Stimulated activated naive CD8-positive, alpha-beta T cell treated with anti-CD3 and anti-CD28 coated beads, Interleukin-15, Interleukin-2, amounts not matched to agents 100 ng/mL and 50 ng/mL, for 24 hours (primary cell): ENCODE data around the gene ZSCAN10.
"Not testable (repeated sequence)": the region's sequence is repeated elsewhere in the genome, so short reads cannot be mapped to it uniquely, and the experiment has no call there.

Experiments used
- H3K27ac Mint-ChIP-seq: one replicate; pipeline ENCODE4 v1.8.0; 2021; ENCODE audit warnings: mild to moderate bottlenecking, mixed read lengths
- H3K27me3 Mint-ChIP-seq: one replicate; pipeline ENCODE4 v1.8.0; 2021; ENCODE audit warnings: mixed read lengths
- H3K36me3 Mint-ChIP-seq: one replicate; pipeline ENCODE4 v1.8.0; 2021; ENCODE audit warnings: low read depth, mixed read lengths
- H3K4me1 Mint-ChIP-seq: one replicate; pipeline ENCODE4 v1.8.0; 2021; ENCODE audit warnings: low read depth, mixed read lengths
- H3K4me3 Mint-ChIP-seq: one replicate; pipeline ENCODE4 v1.8.0; 2021; ENCODE audit warnings: mild to moderate bottlenecking, mixed read lengths
- H3K9me3 Mint-ChIP-seq: one replicate; pipeline ENCODE4 v1.8.0; 2021; ENCODE audit warnings: mixed read lengths

ZSCAN10 gene

DNA sequence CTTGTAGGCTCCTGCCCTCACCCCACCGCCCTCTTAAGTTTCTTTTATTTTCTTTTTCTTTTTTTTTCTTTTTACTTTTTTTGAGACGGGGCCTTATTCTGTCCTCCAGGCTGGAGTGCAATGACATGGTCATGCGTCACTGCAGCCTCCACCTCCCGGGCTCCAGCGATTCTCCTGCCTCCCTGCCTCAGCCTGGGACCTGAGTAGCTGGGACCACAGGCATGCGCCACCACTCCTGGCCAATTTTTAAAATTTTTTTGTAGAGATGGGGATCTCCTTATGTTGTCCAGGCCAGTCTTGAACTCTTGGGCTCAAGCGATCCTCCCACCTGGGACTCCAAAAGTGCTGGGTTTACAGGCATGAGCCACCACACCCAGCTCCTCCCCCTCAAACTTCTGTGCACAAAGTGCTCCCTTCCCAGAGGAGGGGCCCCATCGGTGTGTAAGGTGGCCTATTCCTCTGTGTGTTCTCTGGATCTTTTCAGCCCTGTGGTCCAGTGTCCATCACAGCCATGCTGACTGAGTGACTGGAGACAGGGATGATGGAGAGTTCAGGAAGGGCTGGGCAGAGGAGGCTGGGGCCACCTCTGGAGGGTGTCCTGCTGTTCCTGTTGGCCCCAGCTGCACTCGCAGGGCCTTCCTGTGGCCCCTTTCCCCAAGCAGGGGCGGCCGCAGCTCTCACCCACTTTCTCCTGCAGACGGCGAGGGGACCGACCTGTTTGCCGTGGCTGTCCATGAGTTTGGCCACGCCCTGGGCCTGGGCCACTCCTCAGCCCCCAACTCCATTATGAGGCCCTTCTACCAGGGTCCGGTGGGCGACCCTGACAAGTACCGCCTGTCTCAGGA lies 42.5 kb downstream of the ZSCAN10 start:
- peaks cover 50% of the 10 kb centered on the region for H3K4me1 Mint-ChIP-seq
- H3K27ac Mint-ChIP-seq: no peak overlapping the region
- peaks cover 9% of the 10 kb centered on the region for H3K36me3 Mint-ChIP-seq
- H3K27me3 Mint-ChIP-seq: no peaks in the 10 kb centered on the region
- H3K9me3 Mint-ChIP-seq: no peaks in the 10 kb centered on the region
- peak overlapping the region; percentile 47 for H3K4me3 Mint-ChIP-seq

DNA sequence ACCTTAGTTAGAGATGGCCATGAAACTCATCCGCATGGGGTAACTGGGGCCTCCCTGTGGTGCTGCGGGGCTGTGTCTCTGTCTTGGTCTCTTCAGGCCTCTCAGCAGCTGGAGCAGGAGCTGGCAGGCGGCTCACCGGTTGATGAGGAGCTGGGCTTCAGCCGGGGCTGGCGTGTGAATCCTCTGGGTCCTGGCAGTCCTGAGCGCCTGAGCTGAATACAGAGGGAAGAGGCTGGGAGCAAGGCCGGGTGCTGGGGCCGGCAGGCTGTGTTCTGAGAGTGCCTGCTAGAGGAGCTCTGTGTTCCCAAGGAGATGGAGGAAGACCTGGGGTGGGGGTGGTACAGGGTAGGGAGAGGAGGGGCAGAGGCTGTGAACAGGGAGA lies 43.4 kb downstream of the ZSCAN10 start:
- not testable (repeated sequence) for H3K4me3 Mint-ChIP-seq, H3K27me3 Mint-ChIP-seq, H3K9me3 Mint-ChIP-seq, H3K27ac Mint-ChIP-seq, H3K36me3 Mint-ChIP-seq
- H3K4me1 Mint-ChIP-seq: peaks cover 49% of the 10 kb centered on the region

DNA sequence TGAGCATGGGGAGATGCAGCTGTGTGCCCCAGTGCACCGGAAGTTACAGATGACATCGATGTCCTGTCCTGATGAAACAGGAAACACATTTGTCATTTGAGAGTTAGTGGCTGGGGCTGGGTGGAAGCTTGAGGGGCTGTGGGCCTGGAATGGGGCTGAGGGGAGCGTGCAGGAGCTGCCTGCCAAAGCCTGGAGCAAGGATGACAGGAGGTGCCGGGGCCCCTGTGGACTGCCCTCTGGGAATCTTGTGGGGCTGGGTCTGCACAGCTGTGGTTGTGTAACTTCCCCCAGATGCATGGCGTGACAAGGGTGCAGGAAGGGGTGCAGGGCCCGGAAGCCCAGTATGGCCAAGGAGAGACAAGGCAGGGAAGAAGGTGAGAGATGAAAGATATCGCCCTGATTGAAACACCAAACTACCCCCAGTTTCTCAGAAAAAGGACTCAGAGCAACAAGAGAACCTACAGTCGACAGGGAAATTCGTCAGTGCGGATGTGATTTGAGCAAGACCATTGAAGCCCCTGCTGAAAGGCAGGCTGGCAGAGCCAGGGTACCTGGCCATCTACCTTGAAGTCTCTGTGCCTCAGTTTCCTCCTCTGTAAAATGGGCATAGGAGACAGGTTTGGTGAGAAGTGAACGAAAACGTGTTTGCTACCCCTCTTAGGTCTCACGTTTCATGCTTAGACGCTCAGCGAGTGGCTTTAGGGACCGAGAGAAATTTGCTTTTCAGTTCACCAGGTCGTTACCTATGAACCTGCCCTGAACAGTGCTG lies 43.9 kb downstream of the ZSCAN10 start:
- Mint-ChIP-seq H3K27ac (no peak overlapping the region), H3K9me3 (no peaks in the 10 kb centered on the region), H3K4me1 (peaks cover 44% of the 10 kb centered on the region), H3K27me3 (no peaks in the 10 kb centered on the region), H3K36me3 (peaks cover 9% of the 10 kb centered on the region), H3K4me3 (peak overlapping the region; percentile 27)

DNA sequence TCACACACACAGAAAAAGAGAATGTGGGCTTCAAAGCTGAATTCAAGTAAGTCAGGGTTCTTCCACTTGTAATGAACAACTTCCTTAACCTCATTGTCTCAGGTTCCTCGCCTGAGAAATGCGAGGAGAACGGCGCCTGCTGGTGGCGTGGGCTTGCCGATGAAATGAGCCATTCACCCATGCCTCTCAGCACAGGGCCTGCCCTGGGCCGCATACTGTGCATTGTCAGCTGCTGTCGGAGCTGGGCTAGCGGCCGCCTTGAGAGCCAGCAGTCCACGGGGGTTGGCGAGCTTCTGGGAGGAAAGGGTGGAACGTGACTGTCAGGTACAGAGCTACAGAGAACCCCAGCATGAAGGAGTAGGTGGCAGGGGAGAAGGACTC lies 45.8 kb downstream of the ZSCAN10 start:
- H3K27ac Mint-ChIP-seq, H3K36me3 Mint-ChIP-seq, H3K9me3 Mint-ChIP-seq, H3K27me3 Mint-ChIP-seq, H3K4me3 Mint-ChIP-seq: not testable (repeated sequence)
- H3K4me1 Mint-ChIP-seq: peaks cover 38% of the 10 kb centered on the region

DNA sequence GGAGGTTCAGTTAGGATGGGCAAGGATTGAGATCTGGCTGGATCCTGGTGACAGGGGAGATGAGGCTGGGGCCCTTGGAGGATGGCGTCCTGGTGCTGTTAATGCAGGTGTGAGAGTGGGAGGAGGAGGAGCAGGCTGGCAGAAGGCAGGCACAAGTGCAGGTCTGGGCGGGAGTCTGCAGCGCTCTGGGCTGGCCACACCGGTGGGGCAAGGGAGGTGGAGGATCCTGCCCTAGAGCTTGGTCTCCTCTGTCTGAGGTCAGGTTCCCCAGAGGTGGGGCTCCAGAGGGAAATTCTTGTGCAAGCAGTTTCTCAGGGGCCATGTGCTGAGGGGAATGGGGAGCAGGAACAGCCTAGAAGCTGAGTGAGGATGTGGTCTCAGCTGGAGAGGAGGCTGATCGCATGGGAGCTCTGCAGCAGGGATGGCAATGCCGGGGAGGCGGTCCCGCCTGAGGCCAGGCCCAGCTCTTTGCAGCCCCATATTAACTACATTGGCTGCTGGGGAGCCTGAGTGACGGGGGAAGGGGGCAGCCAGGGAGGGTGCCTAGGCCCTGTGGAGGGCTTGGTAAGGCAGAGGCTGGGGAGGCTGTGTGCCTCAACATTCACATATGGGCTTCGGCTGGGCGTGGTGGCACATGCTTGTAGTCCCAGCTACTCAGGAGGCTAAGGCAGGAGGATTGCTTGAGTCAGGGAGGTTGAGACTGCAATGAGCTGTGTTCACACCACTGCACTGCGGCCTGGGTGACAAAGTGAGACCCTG lies 46.3 kb downstream of the ZSCAN10 start:
- not testable (repeated sequence) for H3K27me3 Mint-ChIP-seq, H3K27ac Mint-ChIP-seq, H3K4me3 Mint-ChIP-seq, H3K36me3 Mint-ChIP-seq, H3K9me3 Mint-ChIP-seq
- peaks cover 40% of the 10 kb centered on the region for H3K4me1 Mint-ChIP-seq

DNA sequence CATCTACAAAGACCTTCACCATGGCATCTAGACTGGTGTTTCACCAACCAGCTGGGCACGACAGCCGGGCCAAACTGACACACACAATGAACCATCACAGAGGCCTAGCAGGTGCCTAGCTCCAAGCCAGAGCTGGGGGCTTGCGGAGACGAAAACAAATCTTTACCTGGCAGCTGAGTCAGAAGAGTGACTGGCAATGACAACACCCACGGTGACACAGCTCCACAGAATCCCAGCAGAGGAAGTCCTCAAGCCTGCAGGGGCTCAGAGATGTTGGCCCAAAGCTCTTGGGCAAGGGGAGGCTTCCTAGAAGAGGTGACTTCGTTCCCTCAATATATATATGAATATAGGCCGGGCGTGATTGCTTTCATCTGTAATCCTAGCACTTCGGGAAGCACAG lies 47.6 kb downstream of the ZSCAN10 start:
- Mint-ChIP-seq H3K27ac (no peak overlapping the region), H3K9me3 (no peaks in the 10 kb centered on the region), H3K4me3 (no peak overlapping the region), H3K36me3 (peaks cover 5% of the 10 kb centered on the region), H3K27me3 (peaks cover 14% of the 10 kb centered on the region), H3K4me1 (peaks cover 27% of the 10 kb centered on the region)

DNA sequence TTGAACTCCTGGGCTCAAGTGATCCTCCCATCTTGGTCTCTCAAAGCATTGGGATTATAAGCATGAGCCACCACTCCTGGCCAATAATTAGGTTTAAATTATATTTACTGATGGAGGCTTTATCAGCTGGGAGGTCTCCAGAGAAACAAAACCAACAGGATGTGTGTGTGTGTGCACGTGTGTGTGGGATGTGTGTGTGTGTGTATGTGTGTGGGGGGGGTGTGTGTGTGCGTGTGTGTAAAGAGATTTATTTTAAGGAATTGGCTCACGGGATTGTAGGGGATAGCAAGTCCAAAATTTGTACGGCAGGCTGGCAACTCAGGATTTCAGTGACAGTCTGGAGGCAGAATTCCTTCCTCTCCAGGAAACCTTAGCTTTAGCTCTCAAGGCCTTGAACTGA lies 48.1 kb downstream of the ZSCAN10 start:
- H3K4me1 Mint-ChIP-seq: peaks cover 24% of the 10 kb centered on the region
- H3K36me3 Mint-ChIP-seq: peaks cover 5% of the 10 kb centered on the region
- no peak overlapping the region for H3K4me3 Mint-ChIP-seq
- H3K9me3 Mint-ChIP-seq: no peaks in the 10 kb centered on the region
- no peak overlapping the region for H3K27ac Mint-ChIP-seq
- H3K27me3 Mint-ChIP-seq: peaks cover 14% of the 10 kb centered on the region

DNA sequence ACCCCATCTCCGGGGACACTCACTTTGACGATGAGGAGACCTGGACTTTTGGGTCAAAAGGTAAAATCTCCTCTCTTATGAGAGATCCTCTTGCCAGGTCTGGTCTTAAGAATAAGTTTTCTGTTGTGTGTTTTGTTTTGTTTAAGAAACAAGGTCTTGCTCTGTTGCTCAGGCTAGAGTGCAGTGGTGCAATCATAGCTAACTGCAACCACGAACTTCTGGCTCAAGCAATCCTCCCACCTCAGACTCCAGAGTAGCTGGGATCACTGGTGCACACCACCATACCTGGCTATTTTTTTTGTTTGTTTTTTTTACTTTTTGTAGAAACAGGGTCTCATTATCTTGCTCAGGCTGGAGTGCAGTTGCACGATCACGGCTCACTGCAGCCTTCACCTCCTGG lies 48.6 kb downstream of the ZSCAN10 start:
- H3K36me3 Mint-ChIP-seq: peaks cover 5% of the 10 kb centered on the region
- no peak overlapping the region for H3K27ac Mint-ChIP-seq
- no peak overlapping the region for H3K4me3 Mint-ChIP-seq
- no peaks in the 10 kb centered on the region for H3K9me3 Mint-ChIP-seq
- peaks cover 21% of the 10 kb centered on the region for H3K4me1 Mint-ChIP-seq
- H3K27me3 Mint-ChIP-seq: peaks cover 15% of the 10 kb centered on the region

DNA sequence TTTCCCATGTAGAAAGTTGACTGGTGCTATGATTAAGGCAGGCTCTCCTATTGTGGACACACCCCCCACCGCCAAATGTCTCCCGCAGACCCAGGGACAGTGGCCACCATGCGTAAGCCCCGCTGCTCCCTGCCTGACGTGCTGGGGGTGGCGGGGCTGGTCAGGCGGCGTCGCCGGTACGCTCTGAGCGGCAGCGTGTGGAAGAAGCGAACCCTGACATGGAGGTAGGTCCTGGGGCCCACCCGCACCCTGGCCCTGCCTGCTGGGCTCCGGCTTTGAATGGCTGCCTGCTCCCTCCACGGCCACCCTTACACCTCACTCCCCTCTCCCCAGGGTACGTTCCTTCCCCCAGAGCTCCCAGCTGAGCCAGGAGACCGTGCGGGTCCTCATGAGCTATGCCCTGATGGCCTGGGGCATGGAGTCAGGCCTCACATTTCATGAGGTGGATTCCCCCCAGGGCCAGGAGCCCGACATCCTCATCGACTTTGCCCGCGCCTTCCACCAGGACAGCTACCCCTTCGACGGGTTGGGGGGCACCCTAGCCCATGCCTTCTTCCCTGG lies 49.1 kb downstream of the ZSCAN10 start:
- no peaks in the 10 kb centered on the region for H3K9me3 Mint-ChIP-seq
- no peak overlapping the region for H3K27ac Mint-ChIP-seq
- peaks cover 20% of the 10 kb centered on the region for H3K27me3 Mint-ChIP-seq
- peaks cover under 1% of the 10 kb centered on the region for H3K36me3 Mint-ChIP-seq
- H3K4me3 Mint-ChIP-seq: no peak overlapping the region
- H3K4me1 Mint-ChIP-seq: peaks cover 21% of the 10 kb centered on the region

DNA sequence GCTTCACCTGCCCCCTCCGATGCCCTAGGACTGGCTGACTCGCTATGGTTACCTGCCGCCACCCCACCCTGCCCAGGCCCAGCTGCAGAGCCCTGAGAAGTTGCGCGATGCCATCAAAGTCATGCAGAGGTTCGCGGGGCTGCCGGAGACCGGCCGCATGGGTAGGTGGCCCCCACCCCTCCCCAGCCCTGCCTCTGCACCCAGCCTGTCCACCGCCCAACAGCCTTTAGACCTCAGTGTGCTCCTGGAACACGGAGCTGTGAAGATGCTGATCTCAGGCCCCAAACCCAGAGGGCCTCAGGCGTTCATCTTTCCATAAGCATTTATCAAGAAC lies 51.7 kb downstream of the ZSCAN10 start:
- H3K27ac Mint-ChIP-seq: no peak overlapping the region
- H3K4me1 Mint-ChIP-seq: peaks cover 17% of the 10 kb centered on the region
- no peaks in the 10 kb centered on the region for H3K36me3 Mint-ChIP-seq
- H3K9me3 Mint-ChIP-seq: no peaks in the 10 kb centered on the region
- H3K4me3 Mint-ChIP-seq: no peak overlapping the region
- H3K27me3 Mint-ChIP-seq: peaks cover 39% of the 10 kb centered on the region

DNA sequence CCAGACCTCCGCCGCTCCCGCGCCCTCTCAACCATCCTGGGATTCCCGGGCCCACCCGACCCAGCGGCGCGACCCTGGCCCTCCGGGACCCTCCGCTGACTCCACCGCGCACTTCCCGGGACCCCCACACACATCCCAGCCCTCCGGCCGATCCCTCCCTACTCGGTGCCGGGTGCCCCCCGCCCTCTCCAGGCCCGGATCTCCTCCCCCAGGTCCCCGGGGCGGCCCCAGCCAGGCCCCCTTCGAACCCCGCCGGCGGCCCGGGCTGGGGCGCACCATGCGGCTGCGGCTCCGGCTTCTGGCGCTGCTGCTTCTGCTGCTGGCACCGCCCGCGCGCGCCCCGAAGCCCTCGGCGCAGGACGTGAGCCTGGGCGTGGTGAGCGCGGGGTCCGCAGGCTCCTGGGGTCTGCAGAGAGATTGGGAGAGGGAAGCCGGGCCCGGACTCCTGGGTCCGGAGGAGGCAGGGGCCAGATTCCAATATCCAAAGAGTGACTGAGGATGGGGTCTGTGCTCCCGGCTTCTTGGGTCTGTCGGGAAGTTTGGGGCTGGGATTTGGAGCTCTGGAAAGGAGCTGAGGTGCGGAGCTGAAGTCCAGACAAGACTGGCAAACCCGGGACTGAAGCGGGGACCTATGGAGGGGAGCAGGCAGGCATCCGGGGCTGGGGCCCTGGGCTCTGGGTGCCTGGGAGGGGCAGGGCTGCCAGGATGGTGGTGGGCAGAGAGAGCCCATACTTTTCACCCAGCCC lies 52.3 kb downstream of the ZSCAN10 start:
- H3K9me3 Mint-ChIP-seq: no peaks in the 10 kb centered on the region
- H3K27ac Mint-ChIP-seq: no peak overlapping the region
- no peak overlapping the region for H3K4me3 Mint-ChIP-seq
- peaks cover 17% of the 10 kb centered on the region for H3K4me1 Mint-ChIP-seq
- H3K36me3 Mint-ChIP-seq: no peaks in the 10 kb centered on the region
- peaks cover 39% of the 10 kb centered on the region for H3K27me3 Mint-ChIP-seq

DNA sequence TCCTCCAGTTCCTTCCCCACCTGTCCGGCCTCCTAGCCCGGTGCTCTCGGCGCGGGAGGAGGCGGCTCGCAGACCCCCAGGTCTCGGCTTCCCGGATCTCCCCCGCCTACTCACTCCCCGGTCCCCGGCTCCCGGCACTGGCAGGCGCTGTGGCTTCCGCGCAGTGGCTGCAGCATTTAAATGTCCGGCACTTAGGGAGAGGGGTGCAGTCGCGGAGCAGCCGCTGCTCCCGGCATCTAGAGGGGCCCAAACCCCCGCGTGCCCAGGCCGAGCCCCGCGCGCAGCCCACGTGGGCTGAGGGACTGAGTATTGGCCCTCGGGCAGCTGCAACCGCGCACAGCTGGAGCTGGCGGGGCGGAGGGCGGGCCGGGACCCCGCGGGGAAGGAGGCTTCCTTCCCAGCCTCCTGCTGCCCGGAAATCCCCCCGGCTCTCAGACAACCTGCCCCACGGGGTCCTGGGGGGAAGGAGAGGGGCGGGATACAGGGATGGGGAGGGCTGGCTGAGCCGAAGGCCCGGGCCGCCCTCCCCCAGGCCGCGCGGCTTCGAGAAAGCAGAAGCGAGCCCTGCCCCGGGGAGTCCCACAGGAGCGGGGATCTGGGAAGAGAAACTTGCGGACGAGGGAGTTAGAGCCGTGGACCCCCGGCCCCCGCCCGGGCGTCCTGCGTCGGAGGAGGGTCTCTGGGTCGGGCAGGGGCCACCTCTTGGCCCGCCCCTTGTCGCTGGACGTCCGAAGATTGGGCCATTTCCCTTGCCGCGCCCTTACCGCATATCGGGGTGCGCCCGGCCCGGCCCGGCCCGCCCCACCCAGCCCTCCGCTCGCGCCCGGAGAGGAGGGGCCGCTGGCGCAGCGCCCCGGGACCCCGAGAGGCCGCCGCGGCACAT lies 53.1 kb downstream of the ZSCAN10 start, which contains the start of gene MMP25:
MMP25 (plus strand) TSS at position 804 of the 883 bp plus-strand sequence. CDS start 357 bp downstream, outside the sequence.
- Mint-ChIP-seq H3K36me3 (no peaks in the 10 kb centered on the region), H3K4me1 (peaks cover 17% of the 10 kb centered on the region), H3K9me3 (no peaks in the 10 kb centered on the region), H3K4me3 (peak within 1 kb of the TSS; percentile 65), H3K27ac (no peak within 1 kb of the TSS), H3K27me3 (peaks cover 39% of the 10 kb centered on the region)

DNA sequence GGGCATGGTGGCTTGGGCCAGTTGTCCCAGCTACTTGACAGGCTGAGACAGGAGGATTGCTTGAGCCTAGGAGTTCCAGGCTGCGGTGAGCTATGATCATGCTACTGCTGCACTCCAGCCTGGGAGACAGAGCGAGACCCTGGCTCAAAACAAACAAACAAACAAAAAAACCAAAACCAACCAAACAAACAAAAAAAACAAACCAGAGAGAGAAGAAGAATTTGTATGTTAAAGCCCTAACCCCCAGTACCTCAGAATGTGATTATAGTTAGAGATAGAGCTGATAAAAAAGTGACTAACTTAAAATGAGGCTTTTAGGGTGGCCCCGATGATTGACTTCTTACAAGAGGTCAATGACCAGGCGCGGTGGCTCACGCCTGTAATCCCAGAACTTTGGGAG lies 54.4 kb downstream of the ZSCAN10 start:
- Mint-ChIP-seq H3K4me1 (peaks cover 18% of the 10 kb centered on the region), H3K27ac (no peak overlapping the region), H3K4me3 (peak overlapping the region; percentile 65), H3K27me3 (peaks cover 45% of the 10 kb centered on the region), H3K9me3 (no peaks in the 10 kb centered on the region), H3K36me3 (no peaks in the 10 kb centered on the region)
